K562 (cell line): Measurements from ENCODE around the gene CEP44. TPM values are rescaled to one million over a fixed set of nuclear protein-coding genes. Genes with fewer than 3 reads are reported as not detected.

Experiments
- ARID1B ChIP-seq: fragments of 450-650 bp; IDR thresholded peaks from 2 replicates; pipeline ENCODE4 v1.6.1; 2016; ENCODE audit warnings: antibody characterized with exemption, mild to moderate bottlenecking, inconsistent platforms
- GTF2E2 ChIP-seq: fragments of 200-800 bp; sonication (Bioruptor generic); IDR thresholded peaks from 2 replicates; pipeline ENCODE4 v1.6.1; 2016; ENCODE audit warnings: missing genetic modification characterization, missing compliant biosample characterization
- HDAC6 ChIP-seq: IDR thresholded peaks from 2 replicates; pipeline ENCODE4 v1.6.1; 2012; ENCODE audit warnings: low read depth, mild to moderate bottlenecking, control low read depth, inconsistent platforms, low read length, moderate library complexity
- HDGF ChIP-seq: fragments of 450-650 bp; IDR thresholded peaks from 2 replicates; pipeline ENCODE4 v1.6.1; 2016
- HNRNPL ChIP-seq: fragments of 200-400 bp; formaldehyde crosslinking; IDR thresholded peaks from 2 replicates; pipeline ENCODE4 v1.6.1; 2017; ENCODE audit warnings: low read depth, mild to moderate bottlenecking, low read length
- MCM7 ChIP-seq, 2 experiments: fragments of 450-650 bp; IDR thresholded peaks; 2 replicates each; pipeline ENCODE4 v1.6.1; 2016 to 2018
- NFIC ChIP-seq: fragments of 450-650 bp; IDR thresholded peaks from 2 replicates; pipeline ENCODE4 v1.6.1; 2017; ENCODE audit warnings: mild to moderate bottlenecking, inconsistent platforms
- RBM22 ChIP-seq: fragments of 200-400 bp; formaldehyde crosslinking; IDR thresholded peaks from 2 replicates; pipeline ENCODE4 v1.6.1; 2018; ENCODE audit warnings: low read length, low read depth; ENCODE audit not compliant: poor library complexity, severe bottlenecking
- SETDB1 ChIP-seq: IDR thresholded peaks from one replicate; pipeline ENCODE4 v1.6.1; 2012; ENCODE audit warnings: low read length, control low read depth, inconsistent platforms
- TAL1 ChIP-seq: fragments of 450-650 bp; IDR thresholded peaks from 2 replicates; pipeline ENCODE4 v1.6.1; 2016; ENCODE audit warnings: mild to moderate bottlenecking
- TGIF2 ChIP-seq: sonication (generic); formaldehyde crosslinking; IDR thresholded peaks from 2 replicates; pipeline ENCODE4 v1.8.1; 2022; ENCODE audit warnings: mild to moderate bottlenecking, missing genetic modification reagents, moderate library complexity
- TRIM28 ChIP-seq: fragments of 450-650 bp; IDR thresholded peaks from 2 replicates; pipeline ENCODE4 v1.6.1; 2017
- ZNF184 ChIP-seq: sonication (generic); formaldehyde crosslinking; IDR thresholded peaks from 2 replicates; pipeline ENCODE4 v1.5.0; 2020; ENCODE audit warnings: missing genetic modification reagents
- ZNF197 ChIP-seq: fragments of 200-800 bp; sonication (Bioruptor generic); IDR thresholded peaks from 2 replicates; pipeline ENCODE4 v1.6.1; 2016; ENCODE audit warnings: low read depth, missing genetic modification characterization, missing compliant biosample characterization
- ZNF445 ChIP-seq: fragments of 250-450 bp; sonication (Bioruptor Pico); IDR thresholded peaks from 2 replicates; pipeline ENCODE4 v1.4.0; 2020; ENCODE audit warnings: low read depth, mild to moderate bottlenecking, moderate library complexity
- ZNF561 ChIP-seq: fragments of 450-650 bp; formaldehyde crosslinking; conservative IDR thresholded peaks from 2 replicates; pipeline ENCODE4 v1.4.0; 2020; ENCODE audit warnings: mild to moderate bottlenecking, moderate library complexity
- polyA plus RNA-seq, 8 experiments: library from polyadenylated mRNA; depleted of rRNA in 4 of 8; stranded (reverse) in 5 of 8; unstranded in 3 of 8; fragments of >200 nt; fragmentation: Nextera tagmentation in 2 of 8; fragmentation: Illumina TruSeq in 1 of 8; extraction: Ambion mirVana in 2 of 8; extraction: Trizol in 1 of 8; gene quantifications; 2 replicates each; pipeline versions ENCODE4 v1.2.1 to v1.2.3, GENCODE V29; 2011 to 2014; ENCODE audit warnings: inconsistent platforms in 1 of 8, missing spikeins in 1 of 8
- total RNA-seq, 7 experiments: library from RNA; depleted of rRNA in 6 of 7; stranded (reverse); fragments of >200 nt in 6 of 7; fragmentation: Illumina TruSeq in 2 of 7; extraction: Trizol in 2 of 7; gene quantifications; 2 replicates each; pipeline versions ENCODE4 v1.2.1 to v1.2.3, GENCODE V29; 2011 to 2021; ENCODE audit warnings: low replicate concordance in 1 of 7
- TF ChIP-seq, protein P1 (sequence below): fragments of 250-450 bp; sonication (Bioruptor Pico); IDR thresholded peaks from 2 replicates; pipeline ENCODE4 v1.5.0; 2021; ENCODE audit warnings: mild to moderate bottlenecking, borderline replicate concordance
- TF ChIP-seq, protein P2 (sequence below): fragments of 450-650 bp; IDR thresholded peaks from 2 replicates; pipeline ENCODE4 v1.6.1; 2016; ENCODE audit warnings: missing biosample characterization, missing genetic modification characterization
- TF ChIP-seq, protein P3 (sequence below), 2 experiments: fragments of 250-450 bp in 1 of 2; fragments of 450-650 bp in 1 of 2; sonication (Bioruptor Pico) in 1 of 2; IDR thresholded peaks; 2 replicates each; pipeline versions ENCODE4 v1.6.1 to v1.8.0; 2016 to 2021; ENCODE audit warnings: mild to moderate bottlenecking in 2 of 2, moderate library complexity in 2 of 2, missing compliant biosample characterization in 1 of 2, missing genetic modification characterization in 1 of 2
- TF ChIP-seq, protein P4 (sequence below): IDR thresholded peaks from 2 replicates; pipeline ENCODE4 v1.6.1; 2012; ENCODE audit warnings: low read depth, low read length, improper control_type of control experiment, borderline replicate concordance
- TF ChIP-seq, protein P5 (sequence below): sonication (generic); formaldehyde crosslinking; IDR thresholded peaks from 2 replicates; pipeline ENCODE4 v1.8.0; 2022; ENCODE audit warnings: missing genetic modification reagents, mild to moderate bottlenecking, borderline replicate concordance
- TF ChIP-seq, protein P6 (sequence below): sonication (generic); formaldehyde crosslinking; IDR thresholded peaks from 2 replicates; pipeline ENCODE4 v1.9.0; 2022; ENCODE audit warnings: mild to moderate bottlenecking, missing genetic modification reagents

Gene CEP44
- total and polyA plus RNA-seq, 9 of the 15 experiments (the other 6 are each of a cell fraction or from before 2014, with no cell fraction given): 19.6 to 45.0 (median 24.4) TPM

DNA sequence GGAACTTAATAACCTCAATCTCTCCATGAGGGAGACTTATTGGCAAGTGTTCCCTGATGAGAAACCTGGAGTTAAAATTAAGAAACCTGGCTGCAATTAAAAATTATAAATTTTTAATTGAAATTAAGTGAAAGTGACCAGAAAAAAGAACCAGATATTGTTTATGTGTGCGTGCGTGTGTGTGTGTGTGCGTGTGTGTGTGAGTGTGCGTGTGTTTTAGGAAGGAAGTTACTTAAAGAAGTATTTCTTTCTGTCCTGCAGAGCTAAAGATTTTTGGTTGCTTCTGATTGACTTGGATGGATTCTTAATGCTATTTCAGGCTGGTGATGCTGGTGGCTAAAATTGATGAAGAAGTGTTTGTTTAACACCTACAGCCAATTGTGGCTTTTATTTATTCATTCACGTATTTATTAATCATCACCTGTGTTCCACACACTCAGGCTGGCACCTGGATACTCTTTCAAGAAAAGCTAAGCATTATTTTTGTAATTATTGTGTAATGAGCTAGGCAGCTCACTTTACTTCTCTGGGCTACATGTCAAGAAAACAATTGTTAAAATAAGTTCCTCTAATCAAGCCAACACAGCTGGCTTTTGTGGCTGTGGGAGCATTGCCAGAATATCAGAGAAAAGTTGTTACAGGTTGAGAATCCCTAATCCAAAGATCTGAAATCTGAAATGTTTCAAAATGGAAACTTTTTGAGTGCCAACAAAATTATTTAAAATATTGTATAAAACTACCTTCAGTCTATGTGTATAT is 68.5 kb downstream of the CEP44 start (continued):
- TF ChIP-seq, protein P1, sequence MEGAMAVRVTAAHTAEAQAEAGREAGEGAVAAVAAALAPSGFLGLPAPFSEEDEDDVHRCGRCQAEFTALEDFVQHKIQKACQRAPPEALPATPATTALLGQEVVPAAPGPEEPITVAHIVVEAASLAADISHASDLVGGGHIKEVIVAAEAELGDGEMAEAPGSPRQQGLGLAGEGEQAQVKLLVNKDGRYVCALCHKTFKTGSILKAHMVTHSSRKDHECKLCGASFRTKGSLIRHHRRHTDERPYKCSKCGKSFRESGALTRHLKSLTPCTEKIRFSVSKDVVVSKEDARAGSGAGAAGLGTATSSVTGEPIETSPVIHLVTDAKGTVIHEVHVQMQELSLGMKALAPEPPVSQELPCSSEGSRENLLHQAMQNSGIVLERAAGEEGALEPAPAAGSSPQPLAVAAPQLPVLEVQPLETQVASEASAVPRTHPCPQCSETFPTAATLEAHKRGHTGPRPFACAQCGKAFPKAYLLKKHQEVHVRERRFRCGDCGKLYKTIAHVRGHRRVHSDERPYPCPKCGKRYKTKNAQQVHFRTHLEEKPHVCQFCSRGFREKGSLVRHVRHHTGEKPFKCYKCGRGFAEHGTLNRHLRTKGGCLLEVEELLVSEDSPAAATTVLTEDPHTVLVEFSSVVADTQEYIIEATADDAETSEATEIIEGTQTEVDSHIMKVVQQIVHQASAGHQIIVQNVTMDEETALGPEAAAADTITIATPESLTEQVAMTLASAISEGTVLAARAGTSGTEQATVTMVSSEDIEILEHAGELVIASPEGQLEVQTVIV: no peak
- TF ChIP-seq GTF2E2 (tag): no peak
- no peak for TF ChIP-seq SETDB1
- no peak for TF ChIP-seq MCM7 (IDR thresholded peaks at IDR 0.05)
- TF ChIP-seq NFIC: 0 out of 2 replicates have a peak, but pooled peaks have one; percentile 13
- TF ChIP-seq, protein P2, sequence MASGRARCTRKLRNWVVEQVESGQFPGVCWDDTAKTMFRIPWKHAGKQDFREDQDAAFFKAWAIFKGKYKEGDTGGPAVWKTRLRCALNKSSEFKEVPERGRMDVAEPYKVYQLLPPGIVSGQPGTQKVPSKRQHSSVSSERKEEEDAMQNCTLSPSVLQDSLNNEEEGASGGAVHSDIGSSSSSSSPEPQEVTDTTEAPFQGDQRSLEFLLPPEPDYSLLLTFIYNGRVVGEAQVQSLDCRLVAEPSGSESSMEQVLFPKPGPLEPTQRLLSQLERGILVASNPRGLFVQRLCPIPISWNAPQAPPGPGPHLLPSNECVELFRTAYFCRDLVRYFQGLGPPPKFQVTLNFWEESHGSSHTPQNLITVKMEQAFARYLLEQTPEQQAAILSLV (tag): no peak
- TF ChIP-seq ZNF561: no peak
- TF ChIP-seq TGIF2: no peak
- TF ChIP-seq, protein P3, sequence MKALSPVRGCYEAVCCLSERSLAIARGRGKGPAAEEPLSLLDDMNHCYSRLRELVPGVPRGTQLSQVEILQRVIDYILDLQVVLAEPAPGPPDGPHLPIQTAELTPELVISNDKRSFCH (CRISPR knock-in tag; IDR thresholded peaks at IDR 0.05): no peak
- TF ChIP-seq, protein P3 (tag; IDR thresholded peaks at IDR 0.05): no peak
- TF ChIP-seq HDGF: no peak
- TF ChIP-seq, protein P4, sequence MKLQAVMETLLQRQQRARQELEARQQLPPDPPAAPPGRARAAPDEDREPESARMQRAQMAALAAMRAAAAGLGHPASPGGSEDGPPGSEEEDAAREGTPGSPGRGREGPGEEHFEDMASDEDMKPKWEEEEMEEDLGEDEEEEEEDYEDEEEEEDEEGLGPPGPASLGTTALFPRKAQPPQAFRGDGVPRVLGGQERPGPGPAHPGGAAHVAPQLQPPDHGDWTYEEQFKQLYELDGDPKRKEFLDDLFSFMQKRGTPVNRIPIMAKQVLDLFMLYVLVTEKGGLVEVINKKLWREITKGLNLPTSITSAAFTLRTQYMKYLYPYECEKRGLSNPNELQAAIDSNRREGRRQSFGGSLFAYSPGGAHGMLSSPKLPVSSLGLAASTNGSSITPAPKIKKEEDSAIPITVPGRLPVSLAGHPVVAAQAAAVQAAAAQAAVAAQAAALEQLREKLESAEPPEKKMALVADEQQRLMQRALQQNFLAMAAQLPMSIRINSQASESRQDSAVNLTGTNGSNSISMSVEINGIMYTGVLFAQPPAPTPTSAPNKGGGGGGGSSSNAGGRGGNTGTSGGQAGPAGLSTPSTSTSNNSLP: no peak
- TF ChIP-seq ZNF184 (CRISPR knock-in tag): no peak
- 0 out of 2 replicates have a peak, but pooled peaks have one; percentile 25 for TF ChIP-seq ARID1B
- no peak for TF ChIP-seq TRIM28
- TF ChIP-seq HDAC6: no peak
- TF ChIP-seq TAL1: 0 out of 2 replicates have a peak, but pooled peaks have one; percentile 17
- TF ChIP-seq, protein P5, sequence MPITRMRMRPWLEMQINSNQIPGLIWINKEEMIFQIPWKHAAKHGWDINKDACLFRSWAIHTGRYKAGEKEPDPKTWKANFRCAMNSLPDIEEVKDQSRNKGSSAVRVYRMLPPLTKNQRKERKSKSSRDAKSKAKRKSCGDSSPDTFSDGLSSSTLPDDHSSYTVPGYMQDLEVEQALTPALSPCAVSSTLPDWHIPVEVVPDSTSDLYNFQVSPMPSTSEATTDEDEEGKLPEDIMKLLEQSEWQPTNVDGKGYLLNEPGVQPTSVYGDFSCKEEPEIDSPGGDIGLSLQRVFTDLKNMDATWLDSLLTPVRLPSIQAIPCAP (CRISPR knock-in tag): no peak
- no peak for TF ChIP-seq HNRNPL
- TF ChIP-seq, protein P6, sequence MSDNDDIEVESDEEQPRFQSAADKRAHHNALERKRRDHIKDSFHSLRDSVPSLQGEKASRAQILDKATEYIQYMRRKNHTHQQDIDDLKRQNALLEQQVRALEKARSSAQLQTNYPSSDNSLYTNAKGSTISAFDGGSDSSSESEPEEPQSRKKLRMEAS: no peak
- TF ChIP-seq RBM22: no peak
- TF ChIP-seq ZNF197 (CRISPR knock-in tag): no peak
- TF ChIP-seq ZNF445 (CRISPR knock-in tag): no peak
